K562 (cell line): ENCODE measurements around the gene PBX1.

Source experiments
- CHD2 ChIP-seq: IDR thresholded peaks from 2 replicates; pipeline ENCODE4 v1.6.1; 2011; ENCODE audit warnings: low read depth, low read length
- SMC3 ChIP-seq: conservative IDR thresholded peaks from 2 replicates; pipeline ENCODE4 v1.6.1; 2011; ENCODE audit warnings: low read depth, low read length, improper control_type of control experiment; ENCODE audit not compliant: insufficient read depth
- SRF ChIP-seq, 2 experiments: fragments of 250-450, 450-650 bp in 1 of 2; sonication (Bioruptor Pico) in 1 of 2; sonication (generic) in 1 of 2; formaldehyde crosslinking; IDR thresholded peaks; 2 replicates each; pipeline versions ENCODE4 v1.5.0 to v1.5.1; 2020 to 2022; ENCODE audit warnings: mild to moderate bottlenecking in 1 of 2, missing genetic modification reagents in 1 of 2
- ZNF561 ChIP-seq: fragments of 450-650 bp; formaldehyde crosslinking; conservative IDR thresholded peaks from 2 replicates; pipeline ENCODE4 v1.4.0; 2020; ENCODE audit warnings: mild to moderate bottlenecking, moderate library complexity

- TF ChIP-seq CHD2, result no peak
- TF ChIP-seq SRF (CRISPR knock-in tag; IDR thresholded peaks at IDR 0.05), result no peak
- no peak for TF ChIP-seq ZNF561 (CRISPR knock-in tag)
- no peak for TF ChIP-seq SMC3
Observed at GRCh38 chr1:164875518-164875917, 316.5 kb downstream of the PBX1 start.
